Effector CD4-positive, alpha-beta T cell (primary cell): Measurements from ENCODE around the gene GPA33.

Source experiments
- DNase-seq: peaks from one replicate; pipeline ENCODE4 v3.0.0-alpha.2; 2020

The GPA33 gene

GRCh38 chr1:167116174-167116573 lies 26.0 kb upstream of the GPA33 start:
- no peak for DNase-seq

DNA sequence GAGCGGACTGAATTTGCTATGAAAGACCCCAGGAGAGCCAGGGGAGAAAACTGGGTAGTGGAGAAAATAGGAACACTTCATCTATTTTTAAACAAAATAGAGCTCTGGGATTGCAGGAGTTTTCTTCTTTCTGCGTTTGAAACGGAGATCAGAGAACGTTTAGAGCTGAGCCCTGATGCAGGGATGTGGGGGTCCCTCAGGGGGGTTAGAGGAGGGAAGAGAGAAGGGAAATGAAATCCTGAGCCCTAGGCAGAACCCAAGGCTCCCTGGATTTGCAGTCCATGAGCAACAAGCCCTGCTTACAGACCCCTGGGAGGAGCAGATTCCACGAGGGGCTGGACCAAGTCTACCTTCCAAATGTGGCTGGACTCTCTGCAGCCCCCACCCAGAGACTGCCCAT lies 25.5 kb upstream of the GPA33 start:
- DNase-seq = no peak

- DNase-seq = no peak
These were observed 24.5 kb upstream of the GPA33 start for GRCh38 chr1:167114725-167115124.

DNA sequence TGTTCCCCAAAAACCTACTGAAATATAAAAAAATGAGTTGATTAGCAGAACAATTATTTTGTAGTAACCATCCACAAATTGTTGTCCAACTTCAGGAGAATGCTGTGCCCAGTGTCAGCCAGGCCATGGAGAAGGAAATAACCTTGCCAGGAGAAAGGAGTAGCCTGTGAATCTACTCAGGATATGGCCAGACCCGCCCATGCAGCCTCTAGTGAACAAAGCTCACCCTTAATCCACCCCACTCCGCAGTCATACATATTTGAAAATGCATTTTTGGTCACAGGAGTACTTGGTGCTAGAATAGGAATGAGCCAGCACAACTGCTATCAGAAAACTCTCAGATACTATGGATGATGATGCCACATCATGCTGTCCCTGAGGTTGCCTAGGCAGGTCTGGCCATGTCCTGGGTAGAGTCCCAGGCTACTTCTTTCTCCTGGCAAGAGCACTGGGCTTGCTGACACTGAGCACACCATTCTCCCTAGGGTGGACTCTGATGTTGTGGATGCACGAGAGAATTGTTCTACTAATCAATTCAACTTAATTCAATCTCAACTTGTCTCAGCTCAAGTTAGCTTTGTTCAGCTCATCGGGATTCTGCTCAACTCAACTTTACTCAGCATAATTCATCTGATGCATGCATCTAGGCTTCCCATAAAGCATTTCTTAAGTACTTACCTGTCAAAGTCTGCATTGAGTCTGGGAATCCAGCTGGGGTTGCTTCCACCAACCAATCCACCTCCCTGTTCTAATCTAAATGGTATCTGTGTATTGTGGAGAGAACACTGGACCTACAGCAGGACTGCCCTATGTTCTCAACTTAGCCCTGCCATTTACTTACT lies 21.9 kb upstream of the GPA33 start:
- DNase-seq = no peak

- no peak for DNase-seq
These were observed 20.4 kb upstream of the GPA33 start for GRCh38 chr1:167110586-167110985.

- DNase-seq = no peak
These were observed 18.9 kb upstream of the GPA33 start for GRCh38 chr1:167109125-167109524.

GRCh38 chr1:167107456-167107855 lies 17.3 kb upstream of the GPA33 start:
- DNase-seq = no peak

DNA sequence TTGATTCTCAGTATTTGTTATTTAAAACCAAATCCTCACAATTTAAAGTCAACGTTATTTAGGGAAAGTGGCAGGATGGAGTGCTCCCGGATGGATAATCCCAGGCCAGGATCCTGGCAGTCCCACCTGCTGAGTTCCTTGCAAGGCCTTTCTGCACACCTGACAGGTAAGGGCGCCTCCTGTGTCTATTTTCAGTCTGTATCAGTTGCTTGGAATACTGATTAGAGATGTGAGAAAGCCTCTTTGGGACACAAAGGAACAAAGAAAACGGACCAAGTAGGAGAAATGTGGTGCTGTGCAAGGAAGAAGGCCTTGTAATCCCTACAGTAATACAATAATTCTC lies 15.9 kb upstream of the GPA33 start:
- no peak for DNase-seq

- no peak for DNase-seq
These were observed 15.3 kb upstream of the GPA33 start for GRCh38 chr1:167105271-167106118.

DNA sequence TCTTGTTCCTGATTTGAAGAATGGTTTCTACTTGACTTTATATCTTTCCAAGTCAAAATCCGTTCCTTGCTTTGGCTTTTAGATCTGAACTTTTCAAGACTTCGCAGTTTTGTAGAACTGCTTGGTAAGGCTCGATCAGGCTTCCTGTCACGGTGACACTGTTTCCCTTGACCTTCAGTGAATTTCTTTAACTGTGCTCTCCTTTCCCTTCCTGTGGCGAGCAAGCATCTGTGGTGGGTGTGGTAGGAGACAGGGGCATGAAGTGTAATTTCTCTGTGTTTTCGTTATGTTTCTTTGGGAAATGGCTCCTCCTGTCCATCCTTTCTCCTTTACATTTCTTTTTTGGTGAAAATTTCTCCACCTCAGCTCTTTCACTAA lies 14.1 kb upstream of the GPA33 start:
- DNase-seq = no peak

DNA sequence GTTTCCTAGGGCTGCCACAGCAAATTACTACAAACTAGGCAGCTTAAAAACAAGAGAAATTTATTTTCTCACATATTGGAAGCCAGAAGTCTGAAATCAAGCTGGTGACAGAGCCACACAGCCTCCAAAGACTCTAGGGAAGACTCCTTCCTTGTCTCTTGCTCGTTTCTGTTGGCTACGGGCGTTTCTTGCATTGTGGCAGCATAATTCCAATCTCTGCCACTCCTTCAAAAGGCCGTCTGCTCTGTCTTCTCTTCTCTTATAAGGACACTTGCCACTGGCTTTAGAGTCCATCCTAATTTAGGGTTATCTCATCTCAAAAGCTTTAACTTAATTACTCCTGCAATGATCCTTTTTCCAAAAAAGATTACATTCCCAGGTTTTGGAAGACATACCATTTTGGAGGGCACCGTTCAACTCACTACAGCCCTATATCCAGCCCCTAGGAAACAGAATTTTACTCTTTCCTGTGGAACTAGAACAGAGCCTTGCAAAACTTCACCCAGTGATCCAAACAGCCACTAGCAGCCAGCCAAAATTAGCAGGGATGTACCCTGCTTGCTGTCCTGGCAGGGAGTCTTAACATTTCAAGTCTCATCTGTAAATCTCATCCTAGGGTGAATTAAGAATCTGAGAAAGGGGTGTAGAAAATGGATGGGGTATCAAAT lies 12.9 kb upstream of the GPA33 start:
- no peak for DNase-seq

- no peak for DNase-seq
These were observed 11.6 kb upstream of the GPA33 start for GRCh38 chr1:167101754-167102153.

DNA sequence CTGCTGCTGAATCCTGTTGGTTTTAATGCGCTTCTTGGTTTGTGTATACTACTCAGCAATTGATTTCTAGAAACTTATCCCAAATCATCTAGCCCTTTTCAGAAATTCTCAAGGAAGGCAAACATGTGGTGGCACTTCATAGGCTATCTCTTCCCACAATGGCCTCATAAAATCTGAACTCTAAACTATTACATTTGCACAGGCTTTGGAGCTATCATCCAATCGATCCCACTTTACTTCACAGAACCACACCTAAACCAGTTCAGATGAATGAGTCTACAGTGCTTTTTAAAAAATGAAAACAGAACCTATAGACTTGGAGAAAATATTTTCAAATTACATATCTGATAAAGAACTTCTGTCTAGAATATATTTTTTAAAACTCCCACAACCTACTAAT lies 10.6 kb upstream of the GPA33 start:
- no peak for DNase-seq

DNA sequence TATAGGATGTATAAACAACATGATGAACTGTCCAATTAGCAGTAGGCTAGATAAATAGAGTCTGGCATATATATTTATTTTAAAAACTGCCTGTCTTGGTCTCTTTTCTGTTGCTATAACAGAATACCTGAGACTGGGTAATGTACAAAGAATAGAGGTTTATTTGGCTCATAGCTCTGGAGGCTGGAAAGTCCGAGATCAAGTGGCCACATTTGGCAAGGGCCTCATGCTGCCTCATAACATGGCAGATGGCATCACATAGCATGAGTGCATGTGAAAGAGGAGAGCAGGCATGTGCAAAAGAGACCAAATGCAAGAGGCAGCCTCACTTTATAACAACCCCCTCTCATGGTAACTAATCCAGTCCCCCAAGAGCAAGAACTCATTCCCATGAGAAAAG lies 9.7 kb upstream of the GPA33 start:
- DNase-seq = no peak

- DNase-seq = no peak
These were observed 5.2 kb upstream of the GPA33 start for GRCh38 chr1:167095368-167095767.

GRCh38 chr1:167094690-167095089 lies 4.5 kb upstream of the GPA33 start:
- no peak for DNase-seq

GRCh38 chr1:167093846-167094516 lies 3.8 kb upstream of the GPA33 start, which contains the start of gene STYXL2:
Gene STYXL2, plus strand, starts transcription at chr1:167094075. Its CDS starts 775 bp downstream, at chr1:167094850.
- no peak for DNase-seq

GRCh38 chr1:167092653-167093052 lies 2.5 kb upstream of the GPA33 start:
- no peak for DNase-seq

DNA sequence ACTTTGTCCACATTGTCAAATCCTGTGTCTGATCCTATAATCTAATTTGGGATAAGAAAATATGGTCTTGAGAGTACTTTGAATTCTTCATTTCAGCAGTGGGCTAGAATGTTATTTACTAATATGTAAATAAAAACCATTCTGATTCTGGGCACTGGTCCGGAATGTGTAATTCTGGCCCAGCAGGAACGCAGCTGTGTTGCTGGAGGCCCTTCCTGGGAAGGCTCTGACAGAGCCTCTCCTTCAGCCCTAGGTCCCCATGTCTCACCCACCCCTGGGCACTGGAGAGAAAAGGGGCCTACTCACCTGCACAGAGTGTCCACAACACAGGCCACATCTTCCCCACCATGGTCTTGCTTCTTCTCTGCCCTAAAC lies 251 bp downstream of the GPA33 start:
- DNase-seq = no peak

DNA sequence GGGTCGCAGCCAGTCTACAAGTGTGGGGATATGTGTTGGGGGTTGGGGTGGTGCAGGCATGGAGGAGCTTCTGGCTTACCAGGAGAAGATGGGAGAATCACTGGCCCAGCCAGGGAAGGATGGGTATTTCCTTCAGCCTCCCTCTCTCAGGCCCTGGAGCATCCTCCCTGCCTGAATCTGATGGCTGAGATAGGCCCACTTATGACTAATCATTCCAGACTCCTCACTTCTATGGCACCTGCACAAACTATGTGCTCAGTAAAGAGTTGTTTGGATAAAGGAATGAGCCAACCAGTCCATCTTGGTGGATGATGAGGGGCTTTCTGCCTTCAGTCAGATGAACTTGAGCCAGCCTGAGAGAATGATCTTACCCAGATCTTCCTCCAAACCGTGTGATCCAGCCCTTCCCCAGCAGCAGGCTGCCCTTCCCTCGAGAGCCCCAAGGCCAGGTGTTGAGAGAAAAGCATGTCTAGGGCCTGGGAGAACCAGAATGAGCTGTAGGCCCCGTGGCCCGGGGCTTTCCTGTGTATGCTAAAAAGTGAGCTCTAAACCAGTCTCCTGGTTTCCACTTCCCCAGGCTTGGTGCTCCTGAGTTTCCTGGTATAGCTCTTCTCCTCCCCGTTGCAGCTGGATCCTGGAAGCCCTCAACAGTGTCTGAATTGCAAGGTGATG lies 1.3 kb downstream of the GPA33 start:
- no peak for DNase-seq

GRCh38 chr1:167086768-167087167 lies 3.4 kb downstream of the GPA33 start:
- no peak for DNase-seq

DNA sequence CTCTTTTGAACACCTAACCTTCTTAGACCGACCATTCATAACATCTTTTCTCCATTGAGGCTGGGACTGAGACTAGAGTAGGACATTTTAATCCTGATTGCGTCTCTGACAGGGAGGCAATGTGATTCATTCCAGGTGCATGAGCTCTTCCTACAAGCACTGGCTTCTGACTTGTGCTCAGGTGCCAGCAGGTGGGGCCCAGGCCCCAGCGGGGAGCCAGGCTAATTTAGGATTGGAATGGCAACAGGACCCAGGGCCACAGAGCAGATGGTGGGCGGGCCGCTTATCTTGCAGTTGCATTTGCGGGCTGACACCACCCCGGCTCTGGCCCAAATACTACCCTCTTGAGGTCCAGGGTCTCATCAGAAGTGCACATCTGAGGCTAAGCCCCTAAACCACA lies 4.1 kb downstream of the GPA33 start:
- DNase-seq = no peak

DNA sequence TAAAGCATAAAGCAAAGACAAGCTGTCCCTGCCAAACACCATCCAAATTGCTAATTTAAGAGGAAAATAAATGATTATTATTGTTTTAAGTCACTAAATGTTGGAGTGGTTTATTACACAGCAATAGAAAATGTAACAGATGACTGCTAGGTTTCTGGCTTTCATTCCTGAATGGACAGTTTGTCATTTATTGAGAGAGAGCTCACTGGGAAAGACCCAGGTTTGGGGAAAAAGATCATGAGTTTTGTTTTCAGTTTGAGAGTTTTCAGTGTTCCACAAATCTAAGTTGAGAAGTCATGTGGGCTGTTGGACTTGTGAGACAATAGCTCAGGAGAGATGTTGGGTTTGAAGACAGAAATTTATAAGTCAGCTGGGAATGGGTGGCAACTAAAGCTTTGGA lies 5.4 kb downstream of the GPA33 start:
- no peak for DNase-seq
